GM23248 (cell line): ENCODE data around the gene MPRIP.

Experiments
- EZH2 ChIP-seq: fragments of 200-600 bp; sonication (generic); IDR thresholded peaks from 2 replicates; pipeline ENCODE4 v1.6.1; 2018; ENCODE audit warnings: antibody characterized with exemption, mild to moderate bottlenecking; ENCODE audit not compliant: insufficient read depth, poor library complexity, severe bottlenecking
- EZH2phosphoT487 ChIP-seq: fragments of 200-600 bp; sonication (generic); IDR thresholded peaks from 2 replicates; pipeline ENCODE4 v1.6.1; 2018; ENCODE audit warnings: antibody characterized with exemption, moderate library complexity, mild to moderate bottlenecking, low read depth; ENCODE audit not compliant: insufficient read depth

- TF ChIP-seq EZH2 (no peak), EZH2phosphoT487 (no peak)
Observed at GRCh38 chr17:17221329-17221728, 179.1 kb downstream of the MPRIP start.
